NCI-H446 treated with DMSO at 0.1 percent for 48 hours (cell line): Measurements from ENCODE around the gene SYCE1L.
"Not testable (repeated sequence)": the region's sequence is repeated elsewhere in the genome, so short reads cannot be mapped to it uniquely, and the experiment has no call there.

Source experiments
- DNase-seq: peaks from one replicate; lab custom pipeline; 2025; lab: John Stamatoyannopoulos, UW

The SYCE1L gene

GRCh38 chr16:77199211-77199610 is at the start of gene SYCE1L:
SYCE1L (plus strand) TSS chr16:77199408; CDS start chr16:77199452, 44 bp downstream.
- DNase-seq: no peak

GRCh38 chr16:77157346-77158058 is 41.7 kb upstream of the SYCE1L start:
- DNase-seq: no peak

GRCh38 chr16:77158293-77158692 is 40.9 kb upstream of the SYCE1L start:
- DNase-seq: no peak

GRCh38 chr16:77165006-77165405 is 34.2 kb upstream of the SYCE1L start:
- no peak for DNase-seq

- not testable (repeated sequence) for DNase-seq
Observed at GRCh38 chr16:77165536-77166236, 33.5 kb upstream of the SYCE1L start.

GRCh38 chr16:77166726-77167125 is 32.5 kb upstream of the SYCE1L start:
- no peak for DNase-seq

GRCh38 chr16:77168901-77169300 is 30.3 kb upstream of the SYCE1L start:
- DNase-seq: no peak

- no peak for DNase-seq
Observed at GRCh38 chr16:77169650-77170236, 29.5 kb upstream of the SYCE1L start.

GRCh38 chr16:77170805-77171204 is 28.4 kb upstream of the SYCE1L start:
- DNase-seq: no peak

GRCh38 chr16:77171745-77172635 is 27.2 kb upstream of the SYCE1L start:
- no peak for DNase-seq

- no peak for DNase-seq
Observed at GRCh38 chr16:77172951-77173350, 26.3 kb upstream of the SYCE1L start.

GRCh38 chr16:77183137-77183536 is 16.1 kb upstream of the SYCE1L start:
- DNase-seq: no peak

GRCh38 chr16:77186298-77186697 is 12.9 kb upstream of the SYCE1L start:
- not testable (repeated sequence) for DNase-seq

- no peak for DNase-seq
Observed at GRCh38 chr16:77190190-77190477, 9.1 kb upstream of the SYCE1L start.

- DNase-seq: peak; percentile 92
Observed at GRCh38 chr16:77190478-77191258, 8.5 kb upstream of the SYCE1L start, which contains the start of gene MON1B. MON1B (plus strand) TSS chr16:77191190; CDS start chr16:77191486, 296 bp downstream.

GRCh38 chr16:77191259-77191969 is 7.8 kb upstream of the SYCE1L start:
- DNase-seq: no peak

- DNase-seq: no peak
Observed at GRCh38 chr16:77193377-77193776, 5.8 kb upstream of the SYCE1L start.

GRCh38 chr16:77194295-77195231 is 4.6 kb upstream of the SYCE1L start:
- DNase-seq: no peak

- no peak for DNase-seq
Observed at GRCh38 chr16:77195411-77195810, 3.8 kb upstream of the SYCE1L start.

- DNase-seq: no peak
Observed at GRCh38 chr16:77197747-77198146, 1.5 kb upstream of the SYCE1L start.
